Motor neuron (in vitro differentiated cells): ENCODE data around the gene CD300E. TPM values are rescaled to one million over a fixed set of nuclear protein-coding genes. Genes with fewer than 3 reads are reported as not detected.
A peak's percentile ranks its signal among the peaks of the same experiment; 100 is the strongest.

Experiments
- ATAC-seq, 8 experiments: fragments of 200-7000 bp; cut with Tn5 transposase; replicated peaks in 6 of 8; 2 replicates each; pipeline ENCODE4 v1.8.0; 2021; ENCODE audit warnings: mild to moderate bottlenecking in 8 of 8, moderate library complexity in 8 of 8
- H3K27ac ChIP-seq, 2 donors: fragments of 250-450 bp; sonication (Bioruptor Pico); 2 replicates each; pipeline ENCODE4 v1.9.0; 2021; ENCODE audit warnings: antibody characterized with exemption in 2 of 2, mild to moderate bottlenecking in 2 of 2, moderate library complexity in 1 of 2
- H3K4me1 ChIP-seq, 2 donors: fragments of 250-450 bp; sonication (Bioruptor Pico); replicated peaks in 1 of 2; 2 replicates each; pipeline ENCODE4 v1.6.1; 2021; ENCODE audit warnings: antibody characterized with exemption in 2 of 2, mild to moderate bottlenecking in 2 of 2, moderate library complexity in 1 of 2
- H3K4me3 ChIP-seq, 5 donors: fragments of 250-450 bp; sonication (Bioruptor Pico); 2 replicates each; pipeline ENCODE4 v1.9.0; 2021; ENCODE audit warnings: antibody characterized with exemption in 5 of 5, mild to moderate bottlenecking in 5 of 5, moderate library complexity in 4 of 5
- WGBS, 10 experiments: fragments of 450-650 bp; shearing (Covaris generic); methylation state at CpG; one replicate each; pipeline ENCODE4 v1.0.0; 2022; 5-methylcytosine and 5-hydroxymethylcytosine counted together
- in situ Hi-C, 9 experiments: fragments of 400-800 bp; cut with MboI; loops; one replicate each; pipeline ENCODE4 v1.15.0; 2021; ENCODE audit warnings: low sequenced_read_pairs in 9 of 9, low pct_unique_long_range_greater_than_20kb in 2 of 9; ENCODE audit not compliant: unreplicated experiment in 9 of 9
- total RNA-seq, 8 experiments: library from RNA; unstranded; fragments of 300-600 nt; gene quantifications; 2 replicates each; pipeline versions ENCODE4 v1.2.3 to v1.2.4, GENCODE V29; 2022

CD300E gene
- total RNA-seq, 8 experiments from 2014 or later: 0.14 to 0.47 (median 0.25) TPM; not detected in 3

GRCh38 chr17:74569020-74570003 is 54.2 kb downstream of the CD300E start:
- H3K4me3 ChIP-seq: no peak overlapping the region
- peaks cover 0 to 4% of the 10 kb centered on the region in 2 donors for H3K4me1 ChIP-seq
- ATAC-seq: peak; percentile 49 to 96 (median 88)
- H3K27ac ChIP-seq: no peak overlapping the region
- WGBS, 10 experiments: 38 to 80% (median 68%) methylated on average over 1 to 25 of the region's 32 CpGs; no CpG with 5 or more reads in 2 of the 10 experiments
- in situ Hi-C loops: no loop called here

DNA sequence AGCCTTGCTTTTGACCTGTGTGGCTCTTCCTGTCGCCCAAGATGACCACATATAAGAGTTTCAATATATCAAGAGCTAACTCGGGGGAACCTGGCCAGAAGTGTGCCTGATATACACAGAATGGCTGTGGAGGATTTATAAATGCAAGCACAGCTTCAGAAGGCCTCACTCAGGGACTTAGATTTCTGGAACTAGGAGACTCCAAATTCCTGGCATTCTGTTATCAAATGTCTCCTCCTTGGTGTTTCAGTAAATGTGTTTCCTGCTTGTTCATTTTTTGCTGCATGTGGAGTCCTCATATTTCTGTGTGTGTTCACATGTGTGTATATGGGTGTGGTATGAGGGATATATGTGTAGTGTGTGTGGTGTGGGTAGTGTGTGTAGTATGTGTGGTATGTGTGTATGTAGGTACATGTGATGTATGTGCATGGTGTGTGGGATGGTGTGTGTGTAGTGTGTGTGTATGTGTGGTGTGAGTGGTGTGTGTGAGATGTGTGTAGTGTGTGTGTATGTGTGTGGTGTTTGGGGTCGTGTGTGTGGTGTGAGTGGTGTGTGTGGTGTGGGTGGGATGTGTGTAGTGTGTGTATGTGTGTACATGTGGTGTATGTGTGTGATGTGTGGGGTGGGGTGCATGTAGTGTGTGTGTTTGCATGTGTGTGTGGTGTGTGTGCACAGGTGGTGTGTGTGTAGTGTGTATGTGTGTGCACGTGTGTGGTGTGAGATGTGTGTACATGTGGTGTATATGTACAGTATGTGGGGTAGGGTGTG is 55.2 kb downstream of the CD300E start:
- no peak overlapping the region for H3K4me3 ChIP-seq
- in situ Hi-C loops: no loop called here
- peaks cover 0 to 4% of the 10 kb centered on the region in 2 donors for H3K4me1 ChIP-seq
- no peak overlapping the region for H3K27ac ChIP-seq
- 17 to 83% (median 58%) methylated on average over 1 to 2 of the region's 4 CpGs; no CpG with 5 or more reads in 5 of the 10 experiments for WGBS, 10 experiments
- ATAC-seq: no peak

- H3K4me3 ChIP-seq: no peak within 1 kb of the TSS
- no peak for ATAC-seq
- peaks cover 0 to 4% of the 10 kb centered on the region in 2 donors for H3K4me1 ChIP-seq
- in situ Hi-C loops: no loop called here
- 14 to 100% (median 82%) methylated on average over 1 to 2 of the region's 2 CpGs; no CpG with 5 or more reads in 6 of the 10 experiments for WGBS, 10 experiments
- no peak within 1 kb of the TSS for H3K27ac ChIP-seq
These were observed 56.1 kb downstream of the CD300E start, which contains the start of gene CD300H for GRCh38 chr17:74567397-74567796. TSS of gene CD300H (minus strand) at chr17:74567509.

GRCh38 chr17:74566132-74566753 is 57.3 kb downstream of the CD300E start:
- in situ Hi-C loops: no loop called here
- no peak overlapping the region for H3K4me3 ChIP-seq
- WGBS, 10 experiments: 0 to 100% (median 48%) methylated on average over 1 to 6 of the region's 9 CpGs; no CpG with 5 or more reads in 2 of the 10 experiments
- no peak overlapping the region for H3K27ac ChIP-seq
- peaks cover 0 to 4% of the 10 kb centered on the region in 2 donors for H3K4me1 ChIP-seq
- ATAC-seq: peak in 3 of 8 experiments; percentile 43 to 87 (median 61)

GRCh38 chr17:74565126-74565525 is 58.4 kb downstream of the CD300E start:
- no peak for ATAC-seq
- WGBS, 10 experiments: 13 to 81% (median 69%) methylated on average over 1 to 5 of the region's 5 CpGs; no CpG with 5 or more reads in 5 of the 10 experiments
- in situ Hi-C loops: no loop called here
- no peak overlapping the region for H3K27ac ChIP-seq
- no peak overlapping the region for H3K4me3 ChIP-seq
- H3K4me1 ChIP-seq: peaks cover 0 to 4% of the 10 kb centered on the region in 2 donors

- in situ Hi-C loops: no loop called here
- Histone ChIP-seq H3K27ac (no peak overlapping the region), H3K4me3 (no peak overlapping the region), H3K4me1 (no peaks in the 10 kb centered on the region)
- no peak for ATAC-seq
- no CpG with 5 or more reads among the region's 1 CpG for WGBS, 10 experiments
These were observed 60.2 kb downstream of the CD300E start for GRCh38 chr17:74563358-74563757.

DNA sequence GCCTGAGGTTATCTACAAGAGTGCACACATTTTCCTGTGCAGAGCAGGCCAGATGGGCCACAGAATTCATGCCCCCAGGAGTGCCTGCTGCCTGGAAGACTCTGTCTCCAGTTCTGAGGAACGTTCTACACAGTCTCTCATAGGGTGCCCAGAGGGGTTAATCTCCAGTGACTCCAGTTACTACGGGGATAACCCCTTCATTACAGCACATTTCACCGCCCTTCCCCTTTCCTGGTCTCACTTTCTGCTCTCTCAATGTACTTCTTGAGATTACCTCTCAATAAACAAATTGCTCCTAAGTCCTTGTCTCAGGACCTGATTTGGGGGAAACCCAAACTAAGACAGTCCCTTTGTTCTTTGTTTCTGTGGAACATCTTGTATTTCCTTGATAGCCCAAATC is 62.0 kb downstream of the CD300E start:
- Histone ChIP-seq H3K4me1 (no peaks in the 10 kb centered on the region), H3K27ac (no peak overlapping the region), H3K4me3 (no peak overlapping the region)
- in situ Hi-C loops: no loop called here
- ATAC-seq: no peak
- 0 to 75% (median 30%) methylated on average over 1 to 3 of the region's 3 CpGs; no CpG with 5 or more reads in 3 of the 10 experiments for WGBS, 10 experiments

Other genes starting within 250 kb of the CD300E start
- gene GPRC5C, start 191.7 kb downstream of the CD300E start, total RNA-seq: 10 to 100 TPM in 5 of 8 experiments, 1 to 10 TPM in 3; 1.2 to 39.7 (median 19.8) TPM
- 1 to 10 TPM in 1 of 8 experiments, under 1 TPM in 2, not detected in 5; 0.17 to 1.6 (median 0.52) TPM for gene CD300A, start 157.1 kb downstream of the CD300E start, total RNA-seq
- 1 to 10 TPM in 1 of 8 experiments, under 1 TPM in 5, not detected in 2; 0.08 to 1.3 (median 0.29) TPM for gene CD300LB, start 92.3 kb downstream of the CD300E start, total RNA-seq
- under 1 TPM in 5 of 8 experiments, not detected in 3; 0.13 to 0.66 (median 0.28) TPM for gene CD300C, start 77.6 kb downstream of the CD300E start, total RNA-seq
- not detected for gene CD300H, start 56.2 kb downstream of the CD300E start, total RNA-seq
- under 1 TPM in 2 of 8 experiments, not detected in 6; 0.25 to 0.33 TPM for gene CD300LD, start 31.5 kb downstream of the CD300E start, total RNA-seq
- under 1 TPM in 1 of 8 experiments, not detected in 7; 0.24 TPM for gene CD300LF, start 89.2 kb upstream of the CD300E start, total RNA-seq
- 1 to 10 TPM in 1 of 8 experiments, under 1 TPM in 7; 0.14 to 1.2 (median 0.43) TPM for gene RAB37, start 113.5 kb upstream of the CD300E start, total RNA-seq
- gene NHERF1, start 124.9 kb upstream of the CD300E start, total RNA-seq: 10 to 100 TPM in 4 of 8 experiments, 1 to 10 TPM in 4; 2.9 to 35.4 (median 12.9) TPM
- 10 to 100 TPM; 41.6 to 97.1 (median 46.2) TPM for gene NAT9, start 152.6 kb upstream of the CD300E start, total RNA-seq
- 1 to 10 TPM in 1 of 8 experiments, under 1 TPM in 7; 0.15 to 1.0 (median 0.30) TPM for gene GRIN2C, start 236.1 kb upstream of the CD300E start, total RNA-seq
- gene FDXR, start 249.3 kb upstream of the CD300E start, total RNA-seq: 10 to 100 TPM in 5 of 8 experiments, 1 to 10 TPM in 3; 7.7 to 80.4 (median 16.6) TPM